ENCODE results near the gene CGB3. TPM values are rescaled to one million over a fixed set of nuclear protein-coding genes. Genes with fewer than 3 reads are reported as not detected.
A peak's percentile ranks its signal among the peaks of the same experiment; 100 is the strongest.

Gene CGB3
- total and polyA plus RNA-seq, 2 donors from 2014 or later: not detected

DNA sequence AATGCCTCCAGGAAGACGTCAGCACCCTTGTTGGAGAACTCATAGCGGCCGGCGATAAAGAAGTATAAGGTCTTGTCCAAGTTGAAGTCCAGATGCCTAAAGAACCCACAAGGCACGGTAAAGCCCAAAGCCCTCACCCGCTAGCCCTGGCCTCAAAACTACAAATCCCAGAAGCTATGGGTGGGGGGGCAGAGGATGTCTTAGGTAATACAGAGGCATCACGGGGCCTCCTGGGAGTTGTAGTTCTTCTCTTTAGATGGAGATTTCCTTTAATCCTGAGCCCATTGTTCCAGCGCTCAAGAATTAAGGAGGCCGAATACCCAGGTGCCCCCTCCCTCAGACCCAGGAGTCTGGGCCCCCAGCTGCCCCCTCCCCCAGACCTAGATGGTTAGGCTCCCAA is 41.9 kb downstream of the CGB3 start:
- TF ChIP-seq, protein P1, sequence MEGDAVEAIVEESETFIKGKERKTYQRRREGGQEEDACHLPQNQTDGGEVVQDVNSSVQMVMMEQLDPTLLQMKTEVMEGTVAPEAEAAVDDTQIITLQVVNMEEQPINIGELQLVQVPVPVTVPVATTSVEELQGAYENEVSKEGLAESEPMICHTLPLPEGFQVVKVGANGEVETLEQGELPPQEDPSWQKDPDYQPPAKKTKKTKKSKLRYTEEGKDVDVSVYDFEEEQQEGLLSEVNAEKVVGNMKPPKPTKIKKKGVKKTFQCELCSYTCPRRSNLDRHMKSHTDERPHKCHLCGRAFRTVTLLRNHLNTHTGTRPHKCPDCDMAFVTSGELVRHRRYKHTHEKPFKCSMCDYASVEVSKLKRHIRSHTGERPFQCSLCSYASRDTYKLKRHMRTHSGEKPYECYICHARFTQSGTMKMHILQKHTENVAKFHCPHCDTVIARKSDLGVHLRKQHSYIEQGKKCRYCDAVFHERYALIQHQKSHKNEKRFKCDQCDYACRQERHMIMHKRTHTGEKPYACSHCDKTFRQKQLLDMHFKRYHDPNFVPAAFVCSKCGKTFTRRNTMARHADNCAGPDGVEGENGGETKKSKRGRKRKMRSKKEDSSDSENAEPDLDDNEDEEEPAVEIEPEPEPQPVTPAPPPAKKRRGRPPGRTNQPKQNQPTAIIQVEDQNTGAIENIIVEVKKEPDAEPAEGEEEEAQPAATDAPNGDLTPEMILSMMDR (IDR thresholded peaks at IDR 0.05; ENCODE audit: borderline replicate concordance, extremely low read depth, insufficient read depth): no peak
- H3K4me1 ChIP-seq (ENCODE audit: control insufficient read depth in 2 of 3, insufficient read depth in 2 of 3, low read depth in 1 of 3, low read length in 3 of 3): no peaks in the 10 kb centered on the region
- DNase-seq (no peak), FAIRE-seq (no peak)
- no peak overlapping the region for H3K9ac ChIP-seq (ENCODE audit: low read length in 3 of 3)
- no peaks in the 10 kb centered on the region for H3K9me3 ChIP-seq (ENCODE audit: control insufficient read depth in 2 of 3, insufficient read depth in 1 of 3, low read length in 3 of 3)
- no peak overlapping the region for H3K27ac ChIP-seq (ENCODE audit: low read depth in 2 of 2, low read length in 2 of 2)
- intact Hi-C loops (cut with DNase I): no loop called here
- H3K4me3 ChIP-seq (ENCODE audit: low read length in 3 of 3): no peak overlapping the region
- H3K27me3 ChIP-seq (ENCODE audit: control insufficient read depth, insufficient read depth, low read length): no peaks in the 10 kb centered on the region
- H3K36me3 ChIP-seq (ENCODE audit: control insufficient read depth in 2 of 3, insufficient read depth in 3 of 3, low read length in 3 of 3): peaks cover 3 to 39% (median 20%) of the 10 kb centered on the region in 3 donors

DNA sequence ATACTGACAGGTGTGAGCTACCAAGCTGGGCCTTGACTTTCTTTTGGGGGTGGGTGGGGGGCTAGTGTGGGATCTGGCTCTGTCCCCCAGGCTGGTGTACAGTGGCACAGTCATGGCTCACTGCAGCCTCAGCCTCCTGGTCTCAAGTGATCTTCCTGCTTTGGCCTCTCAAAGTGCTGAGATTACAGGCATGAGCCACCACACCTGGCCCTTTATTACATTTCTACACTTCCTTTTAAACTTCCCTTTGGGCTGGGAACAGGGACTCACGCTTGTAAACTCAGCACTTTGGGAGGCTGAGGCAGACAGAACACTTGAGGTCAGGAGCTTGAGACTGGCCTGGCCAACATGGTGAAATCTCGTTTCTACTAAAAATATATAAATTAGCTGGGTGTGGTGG is 47.1 kb downstream of the CGB3 start:
- Histone ChIP-seq H3K36me3 (ENCODE audit: control insufficient read depth in 2 of 3, insufficient read depth in 3 of 3, low read length in 3 of 3) (peaks cover 0 to 19% (median 12%) of the 10 kb centered on the region in 3 donors), H3K9ac (ENCODE audit: low read length in 3 of 3) (no peak overlapping the region), H3K27me3 (ENCODE audit: control insufficient read depth, insufficient read depth, low read length) (no peaks in the 10 kb centered on the region), H3K27ac (ENCODE audit: low read depth in 2 of 2, low read length in 2 of 2) (no peak overlapping the region), H3K9me3 (ENCODE audit: control insufficient read depth in 2 of 3, insufficient read depth in 1 of 3, low read length in 3 of 3) (no peaks in the 10 kb centered on the region), H3K4me3 (ENCODE audit: low read length in 3 of 3) (no peak overlapping the region), H3K4me1 (ENCODE audit: control insufficient read depth in 2 of 3, insufficient read depth in 2 of 3, low read depth in 1 of 3, low read length in 3 of 3) (no peaks in the 10 kb centered on the region)
- FAIRE-seq (no peak), DNase-seq (no peak)
- TF ChIP-seq, protein P1 (IDR thresholded peaks at IDR 0.05; ENCODE audit: borderline replicate concordance, extremely low read depth, insufficient read depth): no peak
- intact Hi-C loops (cut with DNase I): loop anchor here (10.0 kb wide), 1 partner anchor 182 kb away; no protein-coding TSS in a partner anchor

DNA sequence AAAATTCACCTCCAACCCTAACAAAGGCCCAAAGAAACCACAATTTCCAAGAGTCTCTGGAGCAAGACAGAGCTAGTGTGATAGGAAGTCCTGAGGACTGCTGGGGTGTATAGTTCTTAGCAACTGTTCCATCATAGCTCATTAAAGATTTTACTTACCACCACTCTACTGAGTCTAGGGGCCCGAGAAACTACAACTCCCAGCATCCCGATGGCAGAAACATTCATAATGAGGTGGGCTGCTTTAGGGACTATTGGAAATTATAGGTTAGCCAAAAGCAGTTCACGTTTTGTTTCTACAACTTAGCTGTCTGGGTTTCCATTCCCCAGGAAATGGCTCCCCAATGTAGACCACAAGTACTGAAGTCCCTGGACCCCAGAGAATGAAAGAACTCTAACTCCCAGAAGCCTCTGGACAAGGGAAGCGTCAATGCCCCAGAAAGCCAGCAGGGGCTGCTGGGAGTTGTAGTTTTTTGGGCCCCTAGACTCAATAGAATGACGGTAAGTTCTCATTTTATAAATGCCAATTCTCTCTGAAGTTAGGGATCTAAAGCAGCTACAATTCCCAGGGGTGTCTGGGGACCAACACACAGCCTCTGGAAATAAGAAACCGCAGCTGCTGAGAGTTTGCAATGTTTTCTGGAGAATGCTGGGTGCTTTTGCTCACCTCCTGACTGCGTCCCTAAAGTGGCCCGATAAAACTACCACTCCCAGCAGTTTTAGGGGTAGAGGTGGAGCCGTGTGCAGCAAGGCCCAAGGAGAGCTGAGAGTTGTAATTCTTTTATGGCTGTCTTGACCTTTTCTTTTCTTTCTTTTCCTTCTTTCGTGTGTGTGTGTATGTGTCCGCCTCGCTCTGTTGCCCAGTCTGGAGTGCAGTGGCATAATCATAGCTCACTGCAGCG is 47.9 kb downstream of the CGB3 start:
- FAIRE-seq (no peak), DNase-seq (peak in 3 of 5 donors; percentile 53 to 65 (median 65))
- no peaks in the 10 kb centered on the region for H3K9me3 ChIP-seq (ENCODE audit: control insufficient read depth in 2 of 3, insufficient read depth in 1 of 3, low read length in 3 of 3)
- peaks cover 0 to 19% (median 12%) of the 10 kb centered on the region in 3 donors for H3K36me3 ChIP-seq (ENCODE audit: control insufficient read depth in 2 of 3, insufficient read depth in 3 of 3, low read length in 3 of 3)
- TF ChIP-seq, protein P1 (IDR thresholded peaks at IDR 0.05; ENCODE audit: borderline replicate concordance, extremely low read depth, insufficient read depth): no peak
- no peak overlapping the region for H3K9ac ChIP-seq (ENCODE audit: low read length in 3 of 3)
- no peak overlapping the region for H3K4me3 ChIP-seq (ENCODE audit: low read length in 3 of 3)
- no peaks in the 10 kb centered on the region for H3K27me3 ChIP-seq (ENCODE audit: control insufficient read depth, insufficient read depth, low read length)
- no peak overlapping the region for H3K27ac ChIP-seq (ENCODE audit: low read depth in 2 of 2, low read length in 2 of 2)
- intact Hi-C loops (cut with DNase I): loop anchor here (10.0 kb wide), 1 partner anchor 181 kb away; no protein-coding TSS in a partner anchor
- H3K4me1 ChIP-seq (ENCODE audit: control insufficient read depth in 2 of 3, insufficient read depth in 2 of 3, low read depth in 1 of 3, low read length in 3 of 3): no peaks in the 10 kb centered on the region

Small RNA genes lying within 50 kb of the gene (microRNA-seq; reads per million reads assigned to microRNA genes)
- gene MIR6798: not detected

Other genes with a start within 250 kb of the CGB3 start
- 55.3 TPM for gene BCAT2, start 213.3 kb downstream of the CGB3 start, total RNA-seq
- 69.4 TPM for gene BCAT2, start 213.3 kb downstream of the CGB3 start, polyA plus RNA-seq (ENCODE audit: insufficient read depth, low read depth, low replicate concordance)
- gene HSD17B14, start 187.8 kb downstream of the CGB3 start, total RNA-seq: 5.2 TPM
- gene HSD17B14, start 187.8 kb downstream of the CGB3 start, polyA plus RNA-seq (ENCODE audit: insufficient read depth, low read depth, low replicate concordance): 141 TPM
- 79.1 TPM for gene PLEKHA4, start 155.7 kb downstream of the CGB3 start, total RNA-seq
- 22.9 TPM for gene PLEKHA4, start 155.7 kb downstream of the CGB3 start, polyA plus RNA-seq (ENCODE audit: insufficient read depth, low read depth, low replicate concordance)
- gene PPP1R15A, start 151.9 kb downstream of the CGB3 start, total RNA-seq: 45.1 TPM
- 24.7 TPM for gene PPP1R15A, start 151.9 kb downstream of the CGB3 start, polyA plus RNA-seq (ENCODE audit: insufficient read depth, low read depth, low replicate concordance)
- gene TULP2, start 125.6 kb downstream of the CGB3 start, total RNA-seq: not detected
- not detected for gene TULP2, start 125.6 kb downstream of the CGB3 start, polyA plus RNA-seq (ENCODE audit: insufficient read depth, low read depth, low replicate concordance)
- 265 TPM for gene NUCB1, start 124.0 kb downstream of the CGB3 start, total RNA-seq
- gene NUCB1, start 124.0 kb downstream of the CGB3 start, polyA plus RNA-seq (ENCODE audit: insufficient read depth, low read depth, low replicate concordance): 503 TPM
- 0.60 TPM for gene DHDH, start 90.6 kb downstream of the CGB3 start, total RNA-seq
- gene DHDH, start 90.6 kb downstream of the CGB3 start, polyA plus RNA-seq (ENCODE audit: insufficient read depth, low read depth, low replicate concordance): 26.3 TPM
- 76.7 TPM for gene BAX, start 69.5 kb downstream of the CGB3 start, total RNA-seq
- gene BAX, start 69.5 kb downstream of the CGB3 start, polyA plus RNA-seq (ENCODE audit: insufficient read depth, low read depth, low replicate concordance): 141 TPM
- 1,841 TPM for gene FTL, start 59.0 kb downstream of the CGB3 start, total RNA-seq
- gene FTL, start 59.0 kb downstream of the CGB3 start, polyA plus RNA-seq (ENCODE audit: insufficient read depth, low read depth, low replicate concordance): 17,016 TPM
- gene GYS1, start 31.0 kb downstream of the CGB3 start, total RNA-seq: 41.5 TPM
- 23.9 TPM for gene GYS1, start 31.0 kb downstream of the CGB3 start, polyA plus RNA-seq (ENCODE audit: insufficient read depth, low read depth, low replicate concordance)
- gene RUVBL2, start 30.4 kb downstream of the CGB3 start, total RNA-seq: 57.0 TPM
- 83.6 TPM for gene RUVBL2, start 30.4 kb downstream of the CGB3 start, polyA plus RNA-seq (ENCODE audit: insufficient read depth, low read depth, low replicate concordance)
- not detected for gene LHB, start 7.2 kb downstream of the CGB3 start, total RNA-seq
- gene LHB, start 7.2 kb downstream of the CGB3 start, polyA plus RNA-seq (ENCODE audit: insufficient read depth, low read depth, low replicate concordance): not detected
- not detected for gene CGB2, start 7.6 kb upstream of the CGB3 start, total RNA-seq
- gene CGB2, start 7.6 kb upstream of the CGB3 start, polyA plus RNA-seq (ENCODE audit: insufficient read depth, low read depth, low replicate concordance): not detected
- not detected for gene CGB1, start 12.6 kb upstream of the CGB3 start, total RNA-seq
- gene CGB1, start 12.6 kb upstream of the CGB3 start, polyA plus RNA-seq (ENCODE audit: insufficient read depth, low read depth, low replicate concordance): not detected
- not detected for gene CGB5, start 19.5 kb upstream of the CGB3 start, total RNA-seq
- not detected for gene CGB5, start 19.5 kb upstream of the CGB3 start, polyA plus RNA-seq (ENCODE audit: insufficient read depth, low read depth, low replicate concordance)
- not detected for gene CGB8, start 24.8 kb upstream of the CGB3 start, total RNA-seq
- not detected for gene CGB8, start 24.8 kb upstream of the CGB3 start, polyA plus RNA-seq (ENCODE audit: insufficient read depth, low read depth, low replicate concordance)
- not detected for gene CGB7, start 33.4 kb upstream of the CGB3 start, total RNA-seq
- not detected for gene CGB7, start 33.4 kb upstream of the CGB3 start, polyA plus RNA-seq (ENCODE audit: insufficient read depth, low read depth, low replicate concordance)
- 0.28 TPM for gene NTF4, start 40.5 kb upstream of the CGB3 start, total RNA-seq
- not detected for gene NTF4, start 40.5 kb upstream of the CGB3 start, polyA plus RNA-seq (ENCODE audit: insufficient read depth, low read depth, low replicate concordance)
- not detected for gene KCNA7, start 48.4 kb upstream of the CGB3 start, total RNA-seq
- not detected for gene KCNA7, start 48.4 kb upstream of the CGB3 start, polyA plus RNA-seq (ENCODE audit: insufficient read depth, low read depth, low replicate concordance)
- gene SNRNP70, start 61.1 kb upstream of the CGB3 start, total RNA-seq: 203 TPM
- 144 TPM for gene SNRNP70, start 61.1 kb upstream of the CGB3 start, polyA plus RNA-seq (ENCODE audit: insufficient read depth, low read depth, low replicate concordance)
- gene LIN7B, start 90.0 kb upstream of the CGB3 start, total RNA-seq: 4.7 TPM
- 9.7 TPM for gene LIN7B, start 90.0 kb upstream of the CGB3 start, polyA plus RNA-seq (ENCODE audit: insufficient read depth, low read depth, low replicate concordance)
- 0.82 TPM for gene C19orf73, start 94.8 kb upstream of the CGB3 start, total RNA-seq
- 3.9 TPM for gene C19orf73, start 94.8 kb upstream of the CGB3 start, polyA plus RNA-seq (ENCODE audit: insufficient read depth, low read depth, low replicate concordance)
- gene PPFIA3, start 95.2 kb upstream of the CGB3 start, total RNA-seq: 7.1 TPM
- 20.0 TPM for gene PPFIA3, start 95.2 kb upstream of the CGB3 start, polyA plus RNA-seq (ENCODE audit: insufficient read depth, low read depth, low replicate concordance)
- 7.0 TPM for gene HRC, start 131.1 kb upstream of the CGB3 start, total RNA-seq
- gene HRC, start 131.1 kb upstream of the CGB3 start, polyA plus RNA-seq (ENCODE audit: insufficient read depth, low read depth, low replicate concordance): 4.2 TPM
- gene TRPM4, start 133.5 kb upstream of the CGB3 start, total RNA-seq: 89.1 TPM
- gene TRPM4, start 133.5 kb upstream of the CGB3 start, polyA plus RNA-seq (ENCODE audit: insufficient read depth, low read depth, low replicate concordance): 47.6 TPM